Measurements from ENCODE around the gene CPED1.
A peak's percentile ranks its signal among the peaks of the same experiment; 100 is the strongest.
"Not testable (repeated sequence)": the region's sequence is repeated elsewhere in the genome, so short reads cannot be mapped to it uniquely, and the experiment has no call there.

Gene CPED1

DNA sequence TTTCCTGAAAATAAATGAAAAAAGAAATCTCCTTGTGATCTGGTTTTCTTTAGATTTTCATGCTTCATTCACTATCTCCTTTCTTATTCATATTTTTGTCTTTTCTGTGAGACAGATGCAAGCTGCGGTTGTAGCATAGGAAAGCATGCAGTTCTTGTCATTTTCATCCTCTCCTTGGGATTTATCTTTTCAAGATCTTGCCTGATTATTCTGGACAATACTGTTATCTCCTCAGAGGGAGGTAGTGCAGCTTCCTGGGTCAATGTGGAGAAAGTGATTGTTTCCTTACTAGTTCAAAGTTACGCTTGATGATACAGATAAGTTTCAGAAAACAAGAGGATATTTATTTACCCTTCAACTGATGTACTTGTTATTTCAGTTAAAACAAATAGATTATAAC is 114.6 kb downstream of the CPED1 start:
- no peak for DNase-seq

DNA sequence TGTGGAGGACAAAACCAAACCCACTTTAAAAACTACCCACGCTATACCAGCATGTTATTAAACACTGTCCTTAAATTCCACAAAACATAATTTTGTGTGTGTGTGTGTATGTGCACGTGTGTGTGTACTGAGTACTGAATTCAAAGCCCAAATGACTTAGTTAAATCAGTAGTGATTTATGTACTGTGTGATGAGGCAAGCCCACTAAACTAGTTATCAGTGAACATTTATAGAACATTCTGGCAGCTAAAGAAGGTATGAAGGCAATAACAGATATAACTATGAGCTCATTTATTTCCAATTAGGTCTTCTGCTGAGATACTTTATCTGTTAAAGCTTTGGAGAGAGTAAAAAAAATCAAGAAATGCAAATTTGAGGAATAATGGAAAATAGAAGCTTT is 115.1 kb downstream of the CPED1 start:
- DNase-seq = no peak

DNA sequence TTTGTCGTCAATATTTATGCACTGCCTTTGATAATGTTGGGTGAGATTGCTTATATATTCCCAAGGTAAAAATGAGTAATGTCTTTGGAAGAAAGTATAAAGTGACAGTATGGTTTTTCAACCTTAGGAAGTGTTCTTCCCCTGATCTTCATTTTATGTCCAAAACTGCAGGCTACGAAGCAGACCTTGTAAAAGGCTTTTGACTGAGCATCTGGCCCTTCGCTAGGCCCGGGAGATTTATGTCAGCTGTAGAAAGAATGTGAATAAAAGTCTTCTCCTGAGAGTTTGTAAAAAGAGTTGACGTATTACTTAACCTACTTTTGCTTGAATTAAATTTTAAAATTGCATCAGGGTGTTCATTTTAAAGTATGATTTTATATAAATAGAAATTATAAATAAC is 116.8 kb downstream of the CPED1 start:
- no peak for DNase-seq

DNA sequence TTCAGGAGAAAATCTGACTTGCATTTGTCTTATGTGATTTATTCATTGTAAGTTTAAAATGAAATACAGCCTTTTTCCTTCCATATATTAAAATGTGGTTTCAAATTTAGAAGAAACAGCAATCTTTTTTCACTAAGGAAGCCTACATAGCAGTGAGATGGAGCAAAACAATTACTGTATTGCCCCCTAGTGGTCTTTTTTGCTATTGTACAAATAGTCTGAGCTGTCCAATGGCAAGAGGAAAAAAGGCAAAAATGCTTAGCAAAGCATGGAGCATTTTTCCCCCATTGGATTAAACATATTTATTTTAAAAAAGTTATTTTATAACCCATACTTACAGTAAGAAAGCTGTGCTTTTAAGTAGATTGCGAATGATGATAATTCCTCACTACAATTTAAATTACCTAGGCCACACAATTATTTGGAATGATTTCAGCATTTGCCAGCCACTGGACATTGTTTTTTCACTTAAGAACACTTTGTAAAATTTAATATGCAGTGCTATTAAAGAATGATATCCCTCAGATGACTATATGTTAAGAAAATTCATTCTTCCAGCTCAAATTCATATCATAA is 119.5 kb downstream of the CPED1 start:
- DNase-seq = peak; percentile 62

GRCh38 chr7:121109145-121109544 is 120.6 kb downstream of the CPED1 start:
- no peak for DNase-seq

DNA sequence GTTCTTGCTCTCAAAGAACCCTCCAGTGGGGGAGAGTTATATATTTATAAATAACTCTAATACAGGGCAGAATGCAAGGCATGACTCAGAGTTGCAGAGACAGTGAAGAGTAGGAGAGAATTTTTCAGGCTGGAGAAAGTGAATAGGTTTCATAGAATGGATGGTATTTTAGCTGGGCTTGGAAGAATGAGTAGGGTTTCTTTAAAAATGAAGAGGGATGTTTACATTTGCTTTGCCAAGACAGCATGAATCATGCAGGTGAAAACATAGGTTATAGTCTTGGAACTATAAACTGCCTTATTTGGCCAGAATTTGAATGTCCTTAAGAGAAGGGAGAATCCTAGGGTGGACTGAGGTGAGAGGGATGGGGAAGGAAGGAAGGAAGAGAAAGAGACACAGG is 124.8 kb downstream of the CPED1 start:
- DNase-seq = no peak

DNA sequence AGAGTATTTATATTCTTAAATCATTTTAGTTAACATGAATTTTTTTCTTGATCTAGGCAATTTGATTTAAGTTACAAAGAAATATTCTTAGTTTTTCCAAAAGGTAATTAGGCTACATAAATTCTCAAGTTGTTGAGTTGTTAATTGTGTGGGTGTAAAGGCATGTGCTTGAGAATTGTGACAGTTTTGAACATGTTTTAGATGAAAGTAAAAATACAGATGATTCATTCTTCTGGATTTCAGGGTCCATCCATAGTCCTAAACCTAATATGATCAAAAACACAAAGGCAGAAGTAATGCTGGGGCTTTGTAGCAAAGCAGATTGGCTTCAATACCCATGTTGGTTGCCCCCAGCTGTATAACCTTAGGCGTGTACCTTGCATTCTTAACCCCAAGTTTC is 127.9 kb downstream of the CPED1 start:
- no peak for DNase-seq

- DNase-seq = no peak
These were observed 130.5 kb downstream of the CPED1 start for GRCh38 chr7:121119047-121119446.

GRCh38 chr7:121123032-121123431 is 134.5 kb downstream of the CPED1 start:
- no peak for DNase-seq

DNA sequence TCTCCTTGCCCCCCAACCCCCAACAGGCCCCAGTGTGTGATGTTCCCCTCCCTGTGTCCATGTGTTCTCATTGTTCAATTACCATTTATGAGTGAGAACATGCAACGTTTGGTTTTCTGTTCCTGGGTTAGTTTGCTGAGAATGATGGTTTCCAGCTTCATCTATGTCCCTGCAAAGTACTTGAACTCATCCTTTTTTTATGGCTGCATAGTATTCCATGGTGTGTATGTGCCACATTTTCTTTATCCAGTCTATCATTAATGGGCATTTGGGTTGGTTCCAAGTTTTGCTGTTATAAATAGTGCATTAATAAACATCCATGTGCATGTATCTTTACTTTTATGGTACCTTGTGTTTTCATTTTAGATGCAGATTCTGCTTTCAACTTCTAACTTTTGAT is 136.9 kb downstream of the CPED1 start:
- not testable (repeated sequence) for DNase-seq

DNA sequence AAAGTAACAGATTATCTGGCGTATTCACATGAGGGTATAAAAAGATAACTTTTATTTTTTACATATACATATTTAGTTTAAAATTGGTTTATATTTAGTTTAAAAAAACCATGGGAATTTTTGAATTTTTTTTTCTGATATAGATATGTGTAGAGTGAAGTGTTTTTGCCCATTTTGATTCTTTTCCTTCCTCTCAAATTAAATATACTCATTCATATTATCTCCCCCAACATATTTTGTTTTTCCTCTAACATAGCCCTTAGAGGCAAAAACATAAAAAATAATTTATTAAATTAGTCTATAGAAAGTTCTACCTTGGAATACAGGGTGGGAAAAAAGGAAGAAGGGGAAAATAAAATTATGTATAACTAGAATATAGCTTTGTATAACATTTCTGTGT is 137.7 kb downstream of the CPED1 start:
- no peak for DNase-seq

DNA sequence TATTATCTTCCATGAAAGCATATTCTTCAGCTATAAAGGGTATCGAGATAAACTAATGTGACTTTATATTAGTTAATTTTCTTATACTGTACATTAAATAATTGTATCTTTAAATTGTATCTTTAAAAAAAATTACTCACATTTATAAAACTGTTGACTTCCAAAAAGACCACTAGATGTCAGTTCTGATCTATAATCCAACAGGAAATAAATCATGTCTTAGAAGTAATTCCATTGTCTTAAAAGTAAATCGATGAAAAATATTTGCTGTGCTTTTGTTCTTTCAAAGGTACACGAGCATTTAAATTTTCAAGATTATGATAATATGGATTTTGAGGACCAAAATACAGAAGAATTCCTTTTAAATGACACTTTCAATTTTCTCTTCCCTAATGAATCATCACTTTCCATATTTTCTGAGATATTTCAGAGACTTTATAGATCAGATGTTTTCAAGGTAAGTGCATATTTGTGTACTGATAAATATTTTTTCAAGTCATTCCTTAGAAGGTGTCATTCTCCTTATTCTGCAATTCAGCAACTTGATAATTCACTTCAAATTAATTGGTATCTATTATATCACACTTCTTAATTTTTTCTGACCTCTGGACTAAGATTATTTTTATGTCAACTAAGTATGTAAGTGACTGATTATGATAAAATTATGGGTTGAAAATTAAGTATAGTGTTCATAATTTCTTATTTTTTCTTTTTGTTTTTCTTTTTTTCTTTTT is 138.5 kb downstream of the CPED1 start:
- DNase-seq = no peak

- DNase-seq = no peak
These were observed 144.4 kb downstream of the CPED1 start for GRCh38 chr7:121132940-121133339.

GRCh38 chr7:121133444-121133843 is 144.9 kb downstream of the CPED1 start:
- no peak for DNase-seq

GRCh38 chr7:121137580-121137979 is 149.1 kb downstream of the CPED1 start:
- no peak for DNase-seq

DNA sequence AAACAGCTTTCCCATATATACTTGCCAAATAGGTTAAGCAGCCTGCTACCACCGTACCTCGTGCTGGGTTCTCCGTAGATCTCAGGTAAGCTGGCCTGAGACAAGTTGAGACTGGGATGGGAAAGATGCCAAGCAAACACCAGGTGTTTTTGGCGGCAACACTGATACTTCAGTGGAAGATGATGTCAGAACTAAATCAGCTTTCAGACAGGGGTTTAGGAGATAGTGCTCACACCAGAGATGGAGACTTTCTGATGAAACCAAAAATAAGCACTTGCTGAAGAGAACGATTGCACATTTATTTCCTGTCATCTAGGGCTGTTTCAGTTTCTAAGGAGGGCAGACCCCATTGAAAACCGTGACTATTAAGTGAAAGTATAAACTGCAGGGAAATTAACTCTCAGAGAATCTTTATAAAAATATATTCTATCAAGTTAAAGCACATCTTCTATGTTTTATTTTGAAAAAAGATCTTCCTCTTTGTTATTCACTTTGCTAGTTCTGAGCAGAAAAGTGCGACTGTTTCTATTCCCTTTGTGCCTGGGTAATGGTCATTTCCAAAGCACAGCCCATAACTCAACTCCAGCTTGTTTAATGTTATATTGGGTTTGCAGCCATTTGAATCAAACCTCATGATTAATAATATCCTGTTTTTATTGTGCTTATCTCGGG is 149.9 kb downstream of the CPED1 start:
- no peak for DNase-seq

- DNase-seq = no peak
These were observed 150.9 kb downstream of the CPED1 start for GRCh38 chr7:121139427-121139826.

DNA sequence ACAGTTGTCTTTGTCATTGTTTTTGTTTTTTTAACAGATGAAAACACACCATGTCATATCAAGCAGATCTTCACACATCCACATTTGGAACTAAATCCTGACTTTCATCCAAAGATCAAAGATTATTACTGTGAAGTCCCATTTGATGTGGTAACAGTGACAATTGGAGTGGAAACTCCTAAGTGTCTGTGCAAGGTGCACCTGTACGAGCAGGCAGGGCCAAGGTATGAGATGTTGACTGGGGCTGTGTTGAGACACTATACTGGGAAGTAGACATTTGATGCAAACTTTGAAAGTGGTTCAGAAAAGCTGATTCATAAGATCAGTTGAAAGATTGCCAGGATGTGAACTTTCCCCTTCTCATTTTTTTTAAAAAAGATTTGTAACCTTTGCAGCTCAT is 152.3 kb downstream of the CPED1 start:
- no peak for DNase-seq

- no peak for DNase-seq
These were observed 163.3 kb downstream of the CPED1 start for GRCh38 chr7:121151774-121152221.

- no peak for DNase-seq
These were observed 164.9 kb downstream of the CPED1 start for GRCh38 chr7:121153411-121153810.

DNA sequence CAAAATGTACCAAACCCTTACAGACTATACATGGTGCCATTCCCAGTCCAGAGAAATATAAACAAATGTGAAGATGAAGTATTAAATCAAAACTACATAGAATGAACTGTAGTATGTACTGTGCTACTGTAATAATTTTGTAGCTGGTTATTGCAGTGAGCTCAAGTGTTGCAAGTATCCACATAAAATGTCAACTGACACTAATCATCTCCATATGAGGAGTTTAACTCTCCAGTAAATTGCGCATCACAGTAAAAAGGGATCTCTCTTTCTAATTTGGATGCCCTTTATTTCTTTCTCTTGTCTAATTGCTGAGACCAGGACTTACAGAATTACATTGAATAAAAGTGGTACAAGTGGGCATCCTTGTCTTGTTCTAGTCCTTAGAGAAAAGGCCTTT is 165.5 kb downstream of the CPED1 start:
- DNase-seq = no peak

- DNase-seq = no peak
These were observed 168.3 kb downstream of the CPED1 start for GRCh38 chr7:121156825-121157224.

- DNase-seq = no peak
These were observed 168.8 kb downstream of the CPED1 start for GRCh38 chr7:121157341-121157751.

- no peak for DNase-seq
These were observed 169.5 kb downstream of the CPED1 start for GRCh38 chr7:121157885-121158590.

Measured in CD4-positive, alpha-beta T cell treated with Interleukin-17A for 1 hour (primary cell).